Uterus (tissue), 2 donors: ENCODE results near the gene NUDT7.

Experiments
- CTCF ChIP-seq, 4 experiments: fragments of 200-600 bp in 2 of 4; fragments of 450-650 bp in 2 of 4; sonication (generic) in 2 of 4; IDR thresholded peaks; one replicate each; pipeline ENCODE4 v1.5.1; 2016 to 2019; ENCODE audit warnings: antibody characterized with exemption in 4 of 4, mild to moderate bottlenecking in 2 of 4, moderate library complexity in 1 of 4
- POLR2A ChIP-seq, 2 donors: fragments of 450-650 bp; IDR thresholded peaks; one replicate each; pipeline ENCODE4 v1.6.1; 2016; ENCODE audit warnings: antibody characterized with exemption in 2 of 2, mild to moderate bottlenecking in 1 of 2, moderate library complexity in 1 of 2

GRCh38 chr16:77690416-77690815 is 31.9 kb upstream of the NUDT7 start:
- TF ChIP-seq CTCF (IDR thresholded peaks at IDR 0.05) (no peak), POLR2A (IDR thresholded peaks at IDR 0.05) (no peak)
